HL-60 (cell line): Measurements from ENCODE around the gene RFC4.

ENCODE experiments used
- DNase-seq, 2 experiments: peaks; one replicate each; pipeline ENCODE4 v3.0.0-alpha.2; 2010 to 2020; ENCODE audit warnings: low read depth in 1 of 2, low spot score in 1 of 2
- H3K27ac ChIP-seq: fragments of 250-450 bp; sonication (Bioruptor Pico); replicated peaks from 2 replicates; pipeline ENCODE4 v1.5.1; 2020; ENCODE audit warnings: mild to moderate bottlenecking, moderate library complexity
- H3K27me3 ChIP-seq: fragments of 250-450 bp; sonication (Bioruptor Pico); 2 replicates; pipeline ENCODE4 v1.5.1; 2021; ENCODE audit warnings: mild to moderate bottlenecking, moderate library complexity; ENCODE audit not compliant: insufficient read depth, poor library complexity, severe bottlenecking
- H3K4me3 ChIP-seq: replicated peaks from 2 replicates; pipeline ENCODE4 v1.5.1; 2011; ENCODE audit warnings: mild to moderate bottlenecking, control low read depth, low read length; ENCODE audit not compliant: insufficient read depth
- GABPA ChIP-seq: IDR thresholded peaks from 2 replicates; pipeline ENCODE4 v1.6.1; 2012; ENCODE audit warnings: low read depth
- POLR2AphosphoS5 ChIP-seq: IDR thresholded peaks from 2 replicates; pipeline ENCODE4 v1.6.1; 2012; ENCODE audit warnings: low read depth
- SPI1 ChIP-seq: IDR thresholded peaks from 2 replicates; pipeline ENCODE4 v1.6.1; 2012; ENCODE audit warnings: low read depth, mild to moderate bottlenecking, borderline replicate concordance
- TF ChIP-seq, protein P1 (sequence below): IDR thresholded peaks from 2 replicates; pipeline ENCODE4 v1.6.1; 2012; ENCODE audit warnings: low read depth; ENCODE audit not compliant: insufficient replicate concordance
- TF ChIP-seq, protein P2 (sequence below): IDR thresholded peaks from one replicate; pipeline ENCODE4 v1.5.1; 2011; ENCODE audit warnings: low read length, control low read depth, inconsistent platforms; ENCODE audit not compliant: insufficient read depth

RFC4 gene

DNA sequence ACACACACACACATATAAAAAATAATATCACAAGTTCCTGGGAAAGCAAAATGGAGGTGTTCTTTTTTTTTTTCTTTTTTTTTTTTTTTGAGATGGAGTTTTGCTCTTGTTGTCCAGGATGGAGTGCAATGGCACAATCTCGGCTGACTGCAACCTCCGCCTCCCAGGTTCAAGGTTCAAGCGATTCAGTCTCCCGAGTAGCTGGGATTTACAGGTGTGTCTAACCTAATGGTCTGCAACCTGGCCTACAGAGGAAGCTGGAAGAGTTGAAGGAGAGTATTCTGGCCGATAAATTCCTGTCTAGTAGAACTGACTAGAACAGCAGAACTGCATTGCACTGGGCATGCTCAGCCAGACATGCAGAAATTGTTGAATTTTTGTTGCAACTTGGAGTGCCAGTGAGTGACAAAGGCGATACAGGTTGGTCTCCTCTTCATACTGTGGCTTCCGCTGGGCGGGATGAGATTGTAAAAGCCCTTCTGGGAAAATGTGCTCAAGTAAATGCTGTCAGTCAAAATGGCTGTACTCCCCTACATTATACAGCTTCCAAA lies 45.3 kb downstream of the RFC4 start:
- DNase-seq, result no peak
- H3K27ac ChIP-seq, result no peak overlapping the region
- TF ChIP-seq POLR2AphosphoS5 (no peak), SPI1 (no peak), GABPA (no peak)
- TF ChIP-seq, protein P1, sequence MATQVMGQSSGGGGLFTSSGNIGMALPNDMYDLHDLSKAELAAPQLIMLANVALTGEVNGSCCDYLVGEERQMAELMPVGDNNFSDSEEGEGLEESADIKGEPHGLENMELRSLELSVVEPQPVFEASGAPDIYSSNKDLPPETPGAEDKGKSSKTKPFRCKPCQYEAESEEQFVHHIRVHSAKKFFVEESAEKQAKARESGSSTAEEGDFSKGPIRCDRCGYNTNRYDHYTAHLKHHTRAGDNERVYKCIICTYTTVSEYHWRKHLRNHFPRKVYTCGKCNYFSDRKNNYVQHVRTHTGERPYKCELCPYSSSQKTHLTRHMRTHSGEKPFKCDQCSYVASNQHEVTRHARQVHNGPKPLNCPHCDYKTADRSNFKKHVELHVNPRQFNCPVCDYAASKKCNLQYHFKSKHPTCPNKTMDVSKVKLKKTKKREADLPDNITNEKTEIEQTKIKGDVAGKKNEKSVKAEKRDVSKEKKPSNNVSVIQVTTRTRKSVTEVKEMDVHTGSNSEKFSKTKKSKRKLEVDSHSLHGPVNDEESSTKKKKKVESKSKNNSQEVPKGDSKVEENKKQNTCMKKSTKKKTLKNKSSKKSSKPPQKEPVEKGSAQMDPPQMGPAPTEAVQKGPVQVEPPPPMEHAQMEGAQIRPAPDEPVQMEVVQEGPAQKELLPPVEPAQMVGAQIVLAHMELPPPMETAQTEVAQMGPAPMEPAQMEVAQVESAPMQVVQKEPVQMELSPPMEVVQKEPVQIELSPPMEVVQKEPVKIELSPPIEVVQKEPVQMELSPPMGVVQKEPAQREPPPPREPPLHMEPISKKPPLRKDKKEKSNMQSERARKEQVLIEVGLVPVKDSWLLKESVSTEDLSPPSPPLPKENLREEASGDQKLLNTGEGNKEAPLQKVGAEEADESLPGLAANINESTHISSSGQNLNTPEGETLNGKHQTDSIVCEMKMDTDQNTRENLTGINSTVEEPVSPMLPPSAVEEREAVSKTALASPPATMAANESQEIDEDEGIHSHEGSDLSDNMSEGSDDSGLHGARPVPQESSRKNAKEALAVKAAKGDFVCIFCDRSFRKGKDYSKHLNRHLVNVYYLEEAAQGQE, result no peak
- TF ChIP-seq, protein P2, sequence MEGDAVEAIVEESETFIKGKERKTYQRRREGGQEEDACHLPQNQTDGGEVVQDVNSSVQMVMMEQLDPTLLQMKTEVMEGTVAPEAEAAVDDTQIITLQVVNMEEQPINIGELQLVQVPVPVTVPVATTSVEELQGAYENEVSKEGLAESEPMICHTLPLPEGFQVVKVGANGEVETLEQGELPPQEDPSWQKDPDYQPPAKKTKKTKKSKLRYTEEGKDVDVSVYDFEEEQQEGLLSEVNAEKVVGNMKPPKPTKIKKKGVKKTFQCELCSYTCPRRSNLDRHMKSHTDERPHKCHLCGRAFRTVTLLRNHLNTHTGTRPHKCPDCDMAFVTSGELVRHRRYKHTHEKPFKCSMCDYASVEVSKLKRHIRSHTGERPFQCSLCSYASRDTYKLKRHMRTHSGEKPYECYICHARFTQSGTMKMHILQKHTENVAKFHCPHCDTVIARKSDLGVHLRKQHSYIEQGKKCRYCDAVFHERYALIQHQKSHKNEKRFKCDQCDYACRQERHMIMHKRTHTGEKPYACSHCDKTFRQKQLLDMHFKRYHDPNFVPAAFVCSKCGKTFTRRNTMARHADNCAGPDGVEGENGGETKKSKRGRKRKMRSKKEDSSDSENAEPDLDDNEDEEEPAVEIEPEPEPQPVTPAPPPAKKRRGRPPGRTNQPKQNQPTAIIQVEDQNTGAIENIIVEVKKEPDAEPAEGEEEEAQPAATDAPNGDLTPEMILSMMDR, result no peak
- no peak overlapping the region for H3K4me3 ChIP-seq
- H3K27me3 ChIP-seq, result no peaks in the 10 kb centered on the region

- TF ChIP-seq, protein P2, result no peak
- TF ChIP-seq POLR2AphosphoS5, result no peak
- TF ChIP-seq, protein P1, result no peak
- no peak for TF ChIP-seq SPI1
- no peak for TF ChIP-seq GABPA
- no peak overlapping the region for H3K4me3 ChIP-seq
- no peak overlapping the region for H3K27ac ChIP-seq
- no peaks in the 10 kb centered on the region for H3K27me3 ChIP-seq
- DNase-seq, result no peak
Observed at GRCh38 chr3:186760141-186760833, 46.0 kb downstream of the RFC4 start.

DNA sequence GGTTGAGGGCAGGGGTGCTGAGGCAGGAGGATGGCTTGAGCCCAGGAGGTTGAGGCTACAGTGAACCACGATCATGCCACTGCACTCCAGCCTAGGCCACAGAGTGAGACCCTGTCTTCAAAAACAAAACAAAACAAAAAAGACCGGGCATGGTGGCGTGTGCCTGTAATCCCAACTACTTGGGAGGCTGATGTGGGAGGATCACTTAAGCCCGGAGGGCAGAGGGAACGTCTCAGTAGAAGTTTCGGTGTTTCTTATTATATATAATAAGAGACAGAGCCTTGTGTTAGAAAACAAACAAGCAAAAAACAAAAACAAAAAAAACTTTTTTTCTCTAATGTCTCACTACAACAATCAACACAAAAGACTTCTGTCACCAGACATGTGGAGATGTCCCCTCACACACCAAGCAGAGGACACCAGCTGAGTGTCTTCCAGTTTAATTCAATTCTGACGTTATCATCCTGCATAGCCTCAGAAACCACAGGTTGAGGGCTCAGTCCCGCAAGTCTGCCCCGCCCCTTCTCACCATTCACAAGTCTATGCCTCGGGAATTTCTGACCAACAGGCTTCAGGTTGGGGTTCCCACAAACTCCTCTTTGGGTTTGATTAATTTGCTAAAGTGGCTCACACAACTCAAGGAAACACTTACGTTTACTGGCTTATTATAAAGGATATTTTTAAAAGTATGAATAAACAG lies 46.9 kb downstream of the RFC4 start:
- TF ChIP-seq, protein P1, result no peak
- TF ChIP-seq, protein P2, result no peak
- no peak for TF ChIP-seq GABPA
- TF ChIP-seq SPI1, result no peak
- TF ChIP-seq POLR2AphosphoS5, result no peak
- Histone ChIP-seq H3K27ac (no peak overlapping the region), H3K27me3 (no peaks in the 10 kb centered on the region), H3K4me3 (no peak overlapping the region)
- DNase-seq, result no peak
